Stimulated activated memory B cell treated with anti-CD40 and anti-IgM and Interleukin-4, amounts not matched to agents 10 μg/mL and 1 μg/mL and 100 μg/mL, for 72 hours (primary cell): ENCODE results near the gene KIF26A.

ENCODE experiments used
- ATAC-seq: fragments of 150-1000 bp; cut with Tn5 transposase; 2 replicates; pipeline ENCODE4 v1.10.0; 2021
- H3K27ac Mint-ChIP-seq: one replicate; pipeline ENCODE4 v1.8.0; 2022; ENCODE audit warnings: mild to moderate bottlenecking, mixed read lengths
- H3K27me3 Mint-ChIP-seq: one replicate; pipeline ENCODE4 v1.8.0; 2022; ENCODE audit warnings: mixed read lengths
- H3K36me3 Mint-ChIP-seq: one replicate; pipeline ENCODE4 v1.8.0; 2022; ENCODE audit warnings: mixed read lengths
- H3K4me1 Mint-ChIP-seq: one replicate; pipeline ENCODE4 v1.8.0; 2022; ENCODE audit warnings: mixed read lengths
- H3K4me3 Mint-ChIP-seq: one replicate; pipeline ENCODE4 v1.8.0; 2022; ENCODE audit warnings: mild to moderate bottlenecking, moderate library complexity, mixed read lengths
- H3K9me3 Mint-ChIP-seq: one replicate; pipeline ENCODE4 v1.8.0; 2022; ENCODE audit warnings: mixed read lengths

The KIF26A gene

DNA sequence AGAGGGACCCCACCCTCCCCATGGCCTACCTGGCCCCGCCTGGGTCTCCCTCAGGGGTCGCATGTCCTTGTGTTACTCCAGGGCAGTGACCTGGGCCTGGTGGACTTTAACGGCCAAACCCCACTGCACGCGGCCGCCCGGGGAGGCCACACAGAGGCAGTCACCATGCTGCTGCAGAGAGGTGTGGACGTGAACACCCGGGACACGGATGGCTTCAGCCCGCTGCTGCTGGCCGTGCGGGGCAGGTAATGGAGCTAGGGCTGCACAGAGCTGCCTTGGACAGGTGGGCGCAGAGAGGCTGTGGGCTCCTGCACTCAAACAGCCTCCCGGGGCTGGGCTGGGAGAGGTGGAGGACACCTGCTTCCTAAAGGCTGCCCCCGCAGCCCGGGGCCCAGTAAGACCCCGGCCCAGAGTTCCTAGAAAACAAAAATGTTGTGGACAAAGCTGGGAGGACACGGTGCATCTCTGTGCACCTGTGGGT is 31.2 kb upstream of the KIF26A start:
- Mint-ChIP-seq H3K27ac (no peak overlapping the region), H3K27me3 (peaks cover 9% of the 10 kb centered on the region), H3K9me3 (no peaks in the 10 kb centered on the region), H3K4me1 (no peaks in the 10 kb centered on the region), H3K36me3 (no peaks in the 10 kb centered on the region), H3K4me3 (no peak overlapping the region)
- ATAC-seq: no peak

GRCh38 chr14:104107611-104108569 is 30.5 kb upstream of the KIF26A start:
- H3K4me1 Mint-ChIP-seq: no peaks in the 10 kb centered on the region
- peaks cover 13% of the 10 kb centered on the region for H3K27me3 Mint-ChIP-seq
- no peak overlapping the region for H3K4me3 Mint-ChIP-seq
- no peak for ATAC-seq
- no peak overlapping the region for H3K27ac Mint-ChIP-seq
- no peaks in the 10 kb centered on the region for H3K9me3 Mint-ChIP-seq
- no peaks in the 10 kb centered on the region for H3K36me3 Mint-ChIP-seq

- Mint-ChIP-seq H3K9me3 (no peaks in the 10 kb centered on the region), H3K4me3 (no peak overlapping the region), H3K27ac (no peak overlapping the region), H3K27me3 (peaks cover 18% of the 10 kb centered on the region), H3K4me1 (no peaks in the 10 kb centered on the region), H3K36me3 (no peaks in the 10 kb centered on the region)
- no peak for ATAC-seq
Measured at GRCh38 chr14:104108570-104109541, 29.5 kb upstream of the KIF26A start.

DNA sequence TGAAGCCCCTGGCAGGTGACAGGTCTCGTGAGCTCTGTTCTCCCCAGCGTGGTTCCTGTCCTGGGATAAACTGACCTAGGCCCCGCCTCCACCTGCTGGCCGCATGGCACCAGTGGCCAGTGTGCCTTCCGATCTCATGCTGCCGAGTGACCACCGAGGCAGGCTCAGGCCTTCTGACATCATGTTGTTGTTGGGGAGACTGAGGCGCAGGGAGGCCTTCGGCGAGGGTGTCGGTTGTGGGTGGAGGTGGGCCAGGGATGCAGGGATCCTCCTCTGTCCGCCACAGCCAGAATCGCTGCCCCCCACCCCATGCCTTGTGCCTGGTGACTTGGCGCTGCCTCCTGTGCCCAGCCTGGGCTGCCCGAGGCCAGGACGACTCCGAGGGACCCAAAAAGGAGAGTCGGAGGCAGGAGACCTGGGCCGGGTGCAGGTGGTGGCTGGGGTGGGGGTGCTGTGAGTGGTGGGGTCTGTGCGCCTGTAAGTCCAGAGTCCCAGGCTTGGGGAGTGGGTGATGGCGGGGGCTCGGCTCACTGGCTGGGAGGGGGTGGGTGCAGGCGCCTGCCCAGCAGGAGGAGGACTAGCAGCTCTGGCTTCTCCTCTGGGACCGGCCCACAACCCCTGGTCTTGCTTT is 28.5 kb upstream of the KIF26A start:
- H3K4me3 Mint-ChIP-seq: no peak overlapping the region
- H3K27me3 Mint-ChIP-seq: peaks cover 28% of the 10 kb centered on the region
- H3K9me3 Mint-ChIP-seq: no peaks in the 10 kb centered on the region
- ATAC-seq: no peak
- no peaks in the 10 kb centered on the region for H3K4me1 Mint-ChIP-seq
- no peak overlapping the region for H3K27ac Mint-ChIP-seq
- H3K36me3 Mint-ChIP-seq: no peaks in the 10 kb centered on the region

GRCh38 chr14:104110491-104111209 is 27.7 kb upstream of the KIF26A start:
- H3K4me3 Mint-ChIP-seq: no peak overlapping the region
- no peaks in the 10 kb centered on the region for H3K9me3 Mint-ChIP-seq
- H3K27me3 Mint-ChIP-seq: peaks cover 36% of the 10 kb centered on the region
- no peak overlapping the region for H3K27ac Mint-ChIP-seq
- H3K4me1 Mint-ChIP-seq: no peaks in the 10 kb centered on the region
- no peak for ATAC-seq
- no peaks in the 10 kb centered on the region for H3K36me3 Mint-ChIP-seq

DNA sequence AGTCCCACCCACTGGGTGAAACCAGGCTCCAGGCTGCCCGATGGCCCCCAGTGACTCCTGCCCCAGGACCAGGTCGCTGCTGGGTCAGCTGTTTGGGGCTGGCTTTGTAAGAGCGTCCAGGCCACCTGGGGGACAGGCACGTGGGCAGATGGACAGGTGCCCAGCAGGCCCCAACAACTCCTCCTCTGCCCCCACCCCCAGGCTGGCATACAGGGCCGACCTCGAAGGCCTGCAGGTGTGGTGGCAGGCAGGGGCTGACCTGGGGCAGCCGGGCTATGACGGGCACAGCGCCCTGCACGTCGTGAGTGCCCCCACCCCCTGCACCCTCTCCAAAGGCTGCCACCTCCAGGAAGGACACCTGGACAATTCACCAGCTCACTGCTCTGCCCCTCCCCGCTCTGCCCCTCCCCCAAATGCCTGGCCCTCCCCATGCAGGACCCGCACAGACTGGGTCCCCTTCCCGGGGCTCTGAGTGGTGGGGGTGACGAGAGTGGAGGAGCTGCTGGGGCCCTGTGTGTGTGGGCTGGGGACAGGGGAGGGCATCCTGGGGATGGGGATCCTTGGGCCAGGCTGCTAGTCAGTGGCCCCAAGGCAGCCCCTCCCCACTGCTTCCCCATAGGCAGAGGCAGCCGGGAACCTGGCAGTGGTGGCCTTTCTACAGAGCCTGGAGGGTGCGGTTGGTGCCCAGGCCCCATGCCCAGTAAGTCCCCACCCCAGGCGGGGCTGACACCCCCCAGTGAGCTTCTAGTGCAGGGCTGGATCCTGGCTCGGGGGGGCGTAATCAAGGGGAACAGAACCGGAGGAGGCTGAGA is 26.9 kb upstream of the KIF26A start:
- H3K36me3 Mint-ChIP-seq: no peaks in the 10 kb centered on the region
- H3K4me1 Mint-ChIP-seq: no peaks in the 10 kb centered on the region
- no peaks in the 10 kb centered on the region for H3K9me3 Mint-ChIP-seq
- no peak overlapping the region for H3K27ac Mint-ChIP-seq
- no peak for ATAC-seq
- H3K4me3 Mint-ChIP-seq: no peak overlapping the region
- peaks cover 42% of the 10 kb centered on the region for H3K27me3 Mint-ChIP-seq

DNA sequence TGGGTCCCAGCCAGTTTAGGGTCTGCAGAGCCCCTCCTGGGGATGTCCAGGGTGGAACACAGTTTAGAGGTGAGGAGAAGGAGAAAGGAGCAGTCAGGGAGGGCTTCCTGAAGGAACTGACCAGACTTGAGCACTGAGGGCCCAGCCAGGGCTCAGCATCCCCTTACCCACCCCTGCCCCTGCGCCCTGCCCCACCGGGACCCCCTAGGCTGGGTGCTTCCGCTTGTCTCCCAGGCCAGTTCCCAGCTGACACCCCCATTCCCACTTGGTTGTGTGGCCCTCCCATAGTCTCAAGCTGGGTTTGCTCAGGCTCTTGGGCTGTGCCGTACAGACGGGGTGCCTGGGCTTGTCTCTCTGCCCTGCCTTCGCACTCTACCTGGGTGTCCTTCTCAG is 26.3 kb upstream of the KIF26A start:
- H3K36me3 Mint-ChIP-seq: no peaks in the 10 kb centered on the region
- H3K4me1 Mint-ChIP-seq: no peaks in the 10 kb centered on the region
- H3K9me3 Mint-ChIP-seq: no peaks in the 10 kb centered on the region
- no peak overlapping the region for H3K27ac Mint-ChIP-seq
- peaks cover 42% of the 10 kb centered on the region for H3K27me3 Mint-ChIP-seq
- H3K4me3 Mint-ChIP-seq: no peak overlapping the region
- ATAC-seq: no peak

DNA sequence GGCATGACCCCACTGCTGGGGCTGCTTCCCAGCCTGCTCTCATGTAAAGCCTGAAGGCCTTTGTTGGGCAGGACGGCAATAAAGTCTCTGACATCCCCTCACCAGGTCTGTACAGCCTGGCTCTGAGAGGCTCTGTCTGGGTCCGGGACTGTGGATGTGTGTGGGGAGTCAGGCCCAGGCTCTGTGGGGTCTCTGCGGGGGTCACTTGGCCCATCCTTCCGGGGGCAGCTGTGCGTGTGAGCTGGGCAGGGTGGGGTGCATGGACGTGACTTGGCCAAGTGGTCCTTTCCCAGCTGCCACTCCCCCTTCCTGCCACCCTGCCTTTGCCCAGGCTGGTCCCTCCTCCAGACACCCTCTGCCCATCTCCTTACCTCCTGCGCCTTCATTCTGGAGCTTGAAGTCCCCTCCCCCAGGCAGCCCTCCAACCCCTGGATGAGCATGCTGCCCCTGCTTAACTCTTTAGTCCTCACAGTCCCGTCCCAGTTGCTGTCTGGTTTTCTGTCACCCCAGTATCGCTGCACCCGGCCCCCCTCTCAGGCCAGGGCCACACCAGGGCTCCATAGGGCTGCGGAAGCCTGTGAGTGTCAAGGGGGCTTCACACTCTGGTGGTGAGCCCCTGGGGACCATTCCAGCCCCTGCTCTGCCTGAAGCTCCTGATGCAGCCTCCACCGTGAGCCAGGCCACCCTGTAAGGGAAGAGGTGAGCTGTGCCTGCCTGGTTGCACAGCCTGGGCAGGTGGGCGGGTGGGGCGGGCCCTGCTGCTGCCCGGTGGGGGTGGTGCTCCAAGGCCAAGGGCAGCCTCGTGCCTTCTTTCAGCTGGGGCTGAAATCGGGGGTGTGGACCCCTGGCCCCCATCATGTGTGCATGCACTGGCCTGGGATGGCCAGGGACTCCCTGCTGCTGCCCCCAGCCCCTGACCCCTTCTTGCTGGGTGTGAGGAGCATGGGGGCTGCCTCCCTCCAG is 25.5 kb upstream of the KIF26A start:
- peaks cover 46% of the 10 kb centered on the region for H3K27me3 Mint-ChIP-seq

DNA sequence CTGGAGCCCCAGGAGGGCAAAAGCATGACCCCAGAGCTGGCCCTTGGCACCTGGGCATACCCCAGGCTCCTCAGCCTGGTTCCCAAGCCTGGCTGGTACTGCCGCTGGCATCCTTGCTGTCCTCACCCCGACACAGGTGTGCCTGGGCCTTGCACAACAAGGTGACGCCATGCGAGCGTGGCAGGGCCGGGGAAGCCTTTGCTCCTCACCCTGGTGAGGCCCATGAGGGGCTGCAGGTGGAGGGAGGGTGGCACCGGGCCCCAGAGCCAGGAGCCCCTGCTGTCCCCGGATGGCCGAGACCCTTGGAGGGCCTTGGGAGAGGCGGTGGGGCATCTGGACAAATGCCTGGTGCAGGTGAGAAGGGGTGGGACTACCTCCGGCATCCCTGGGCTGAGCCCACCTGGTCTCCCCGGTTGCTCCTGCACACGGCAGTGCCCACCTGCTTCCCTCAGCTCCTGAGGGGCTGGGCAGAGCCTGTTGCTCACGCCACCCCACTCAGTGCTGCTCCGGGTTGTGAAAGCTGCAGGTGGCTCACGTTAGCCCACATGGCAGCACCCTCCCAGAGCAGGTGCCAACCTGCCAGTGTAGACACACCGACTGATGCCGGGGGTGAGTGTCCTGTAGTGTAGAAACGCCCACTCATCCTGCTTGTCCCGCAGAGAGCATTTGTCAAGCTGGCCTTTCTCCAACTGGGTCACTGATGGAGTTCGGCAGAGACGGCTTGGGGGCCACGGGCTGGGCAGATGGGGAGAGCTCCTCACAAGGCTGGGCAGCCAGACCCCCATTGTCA is 24.6 kb upstream of the KIF26A start:
- H3K4me1 Mint-ChIP-seq: no peaks in the 10 kb centered on the region
- ATAC-seq: no peak
- H3K9me3 Mint-ChIP-seq: no peaks in the 10 kb centered on the region
- H3K27ac Mint-ChIP-seq: no peak overlapping the region
- H3K27me3 Mint-ChIP-seq: peaks cover 53% of the 10 kb centered on the region
- no peaks in the 10 kb centered on the region for H3K36me3 Mint-ChIP-seq
- no peak overlapping the region for H3K4me3 Mint-ChIP-seq

More for the DNA sequence above, 25.5 kb upstream of the KIF26A start:
- Mint-ChIP-seq H3K9me3 (no peaks in the 10 kb centered on the region), H3K4me1 (no peaks in the 10 kb centered on the region), H3K27ac (no peak overlapping the region), H3K4me3 (no peak overlapping the region), H3K36me3 (no peaks in the 10 kb centered on the region)
- no peak for ATAC-seq

DNA sequence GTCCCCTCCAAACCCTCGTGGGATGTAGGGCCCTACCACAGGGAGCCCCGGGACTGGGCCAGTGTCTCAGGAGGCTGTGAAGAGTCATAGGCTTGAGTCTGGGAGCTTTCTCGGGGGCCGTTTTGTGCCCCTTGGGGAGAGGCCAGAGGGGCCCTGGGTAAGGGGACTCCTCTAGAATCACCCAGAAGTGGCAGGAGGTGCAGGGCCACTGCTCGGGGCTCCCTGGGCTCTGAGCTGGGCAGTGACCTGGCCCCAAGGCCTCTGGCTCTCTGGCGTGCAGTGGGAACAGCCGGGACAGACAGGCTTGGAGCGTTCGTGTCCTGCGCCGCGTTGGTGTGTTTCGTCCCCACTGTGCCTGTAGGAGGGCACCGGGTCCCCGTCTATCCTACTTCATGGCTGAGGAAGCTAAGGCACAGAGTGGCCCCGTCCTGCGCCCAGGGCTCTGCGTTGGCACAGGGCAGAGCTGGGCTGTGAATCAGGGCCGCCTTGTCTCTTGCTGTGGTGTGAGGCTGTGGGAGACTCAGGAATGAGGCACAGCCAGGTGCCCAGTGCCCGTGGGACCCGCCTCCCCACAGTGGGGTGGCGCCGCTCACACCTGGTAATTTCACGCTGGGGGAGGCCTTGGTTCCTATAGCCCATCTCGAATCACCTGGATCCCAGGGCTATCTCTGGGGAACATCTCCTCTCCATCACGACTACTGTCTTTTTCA is 23.8 kb upstream of the KIF26A start:
- H3K36me3 Mint-ChIP-seq: no peaks in the 10 kb centered on the region
- no peaks in the 10 kb centered on the region for H3K4me1 Mint-ChIP-seq
- ATAC-seq: no peak
- H3K4me3 Mint-ChIP-seq: no peak overlapping the region
- no peaks in the 10 kb centered on the region for H3K9me3 Mint-ChIP-seq
- H3K27ac Mint-ChIP-seq: no peak overlapping the region
- H3K27me3 Mint-ChIP-seq: peaks cover 54% of the 10 kb centered on the region

DNA sequence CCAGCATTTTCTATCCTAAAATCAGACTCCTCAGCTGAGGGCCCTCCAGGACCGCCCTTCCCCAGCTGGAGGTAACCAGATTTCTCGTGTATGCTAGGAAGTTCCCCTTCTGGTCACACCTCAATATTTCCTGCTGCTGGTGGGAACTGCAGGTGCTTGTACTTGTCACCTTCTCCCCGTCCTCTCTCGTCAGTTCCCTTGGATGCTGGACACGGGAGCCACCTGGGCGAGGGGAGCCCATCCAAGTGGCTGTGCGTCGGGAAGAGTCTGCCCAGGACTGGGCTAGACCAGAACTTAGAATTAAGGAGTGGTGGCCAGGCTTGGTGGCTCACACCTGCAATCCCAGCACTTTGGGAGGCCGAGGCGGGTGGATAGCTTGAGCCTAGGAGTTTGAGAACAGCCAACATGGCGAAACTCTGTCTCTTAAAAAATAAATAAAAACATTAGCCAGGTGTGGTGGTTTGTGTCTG is 23.2 kb upstream of the KIF26A start:
- Mint-ChIP-seq H3K9me3 (no peaks in the 10 kb centered on the region), H3K4me3 (peak overlapping the region; percentile 18), H3K4me1 (no peaks in the 10 kb centered on the region), H3K36me3 (no peaks in the 10 kb centered on the region), H3K27me3 (peaks cover 60% of the 10 kb centered on the region), H3K27ac (no peak overlapping the region)
- no peak for ATAC-seq
